ENCODE results near the gene KIF3B.

DNA sequence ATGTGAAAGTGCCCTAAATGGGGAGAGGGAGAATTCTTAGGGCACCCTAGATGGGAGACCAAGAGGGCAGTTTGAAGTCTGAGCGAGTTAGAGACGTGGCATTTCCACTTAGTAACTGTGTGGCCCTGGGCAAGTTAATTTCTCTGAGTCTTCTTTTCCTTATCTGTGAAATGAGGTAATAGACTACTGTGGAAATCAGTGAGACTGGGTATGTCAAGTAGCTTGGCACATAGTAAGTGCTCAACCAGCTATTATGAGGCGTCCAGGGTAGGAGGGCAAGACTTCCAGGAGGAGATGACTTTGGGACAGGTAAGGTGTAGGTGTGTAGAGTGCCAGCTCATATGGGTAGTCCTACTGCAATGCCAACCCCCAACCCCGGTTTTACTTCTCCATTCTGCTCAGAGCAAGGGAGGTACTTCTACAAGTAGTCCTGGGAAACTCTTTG, 770 bp downstream of the KIF3B start:
- TF ChIP-seq, protein P1, sequence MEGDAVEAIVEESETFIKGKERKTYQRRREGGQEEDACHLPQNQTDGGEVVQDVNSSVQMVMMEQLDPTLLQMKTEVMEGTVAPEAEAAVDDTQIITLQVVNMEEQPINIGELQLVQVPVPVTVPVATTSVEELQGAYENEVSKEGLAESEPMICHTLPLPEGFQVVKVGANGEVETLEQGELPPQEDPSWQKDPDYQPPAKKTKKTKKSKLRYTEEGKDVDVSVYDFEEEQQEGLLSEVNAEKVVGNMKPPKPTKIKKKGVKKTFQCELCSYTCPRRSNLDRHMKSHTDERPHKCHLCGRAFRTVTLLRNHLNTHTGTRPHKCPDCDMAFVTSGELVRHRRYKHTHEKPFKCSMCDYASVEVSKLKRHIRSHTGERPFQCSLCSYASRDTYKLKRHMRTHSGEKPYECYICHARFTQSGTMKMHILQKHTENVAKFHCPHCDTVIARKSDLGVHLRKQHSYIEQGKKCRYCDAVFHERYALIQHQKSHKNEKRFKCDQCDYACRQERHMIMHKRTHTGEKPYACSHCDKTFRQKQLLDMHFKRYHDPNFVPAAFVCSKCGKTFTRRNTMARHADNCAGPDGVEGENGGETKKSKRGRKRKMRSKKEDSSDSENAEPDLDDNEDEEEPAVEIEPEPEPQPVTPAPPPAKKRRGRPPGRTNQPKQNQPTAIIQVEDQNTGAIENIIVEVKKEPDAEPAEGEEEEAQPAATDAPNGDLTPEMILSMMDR (conservative IDR thresholded peaks at IDR 0.05; ENCODE audit: low read depth, low read length), result no peak
- TF ChIP-seq EZH2 (IDR thresholded peaks at IDR 0.05; ENCODE audit: borderline replicate concordance, low read depth, low read length, poor library complexity, severe bottlenecking), result no peak

Measured in A673 (cell line).